ENCODE results near the gene TBC1D24. TPM values are rescaled to one million over a fixed set of nuclear protein-coding genes. Genes with fewer than 3 reads are reported as not detected.

TBC1D24 gene
- 31.3 TPM for total RNA-seq

DNA sequence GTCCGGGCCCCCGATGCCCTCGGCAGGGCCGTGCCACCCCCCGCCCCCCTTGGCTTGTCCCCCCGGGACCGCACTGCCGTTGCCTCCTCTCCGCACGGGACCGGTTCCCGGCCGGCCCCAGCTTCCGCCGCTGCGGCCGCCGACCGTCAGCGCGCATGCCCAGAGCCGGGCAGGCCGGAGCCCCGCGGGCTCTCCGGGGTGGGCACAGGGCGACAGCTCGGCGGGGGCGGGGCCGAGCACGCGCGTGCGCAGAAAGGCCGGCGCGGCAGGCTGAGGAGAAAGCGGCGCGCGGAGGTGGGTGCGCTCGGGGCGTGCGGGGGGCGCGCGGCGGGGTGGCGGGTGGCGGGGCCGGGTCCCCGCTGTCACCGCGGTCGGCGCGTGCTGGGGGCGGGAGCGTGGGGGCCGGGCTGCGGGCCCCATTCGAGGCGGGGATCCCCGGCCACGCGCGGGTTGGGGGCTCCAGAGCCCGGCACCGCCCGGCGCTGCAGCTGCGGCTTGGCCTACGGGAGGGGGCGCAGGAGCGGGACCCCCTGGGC is at the start of gene TBC1D24:
Gene TBC1D24, plus strand, starts transcription at position 251 of the 536 bp plus-strand sequence. CDS start 21,022 bp downstream, outside the sequence.

DNA sequence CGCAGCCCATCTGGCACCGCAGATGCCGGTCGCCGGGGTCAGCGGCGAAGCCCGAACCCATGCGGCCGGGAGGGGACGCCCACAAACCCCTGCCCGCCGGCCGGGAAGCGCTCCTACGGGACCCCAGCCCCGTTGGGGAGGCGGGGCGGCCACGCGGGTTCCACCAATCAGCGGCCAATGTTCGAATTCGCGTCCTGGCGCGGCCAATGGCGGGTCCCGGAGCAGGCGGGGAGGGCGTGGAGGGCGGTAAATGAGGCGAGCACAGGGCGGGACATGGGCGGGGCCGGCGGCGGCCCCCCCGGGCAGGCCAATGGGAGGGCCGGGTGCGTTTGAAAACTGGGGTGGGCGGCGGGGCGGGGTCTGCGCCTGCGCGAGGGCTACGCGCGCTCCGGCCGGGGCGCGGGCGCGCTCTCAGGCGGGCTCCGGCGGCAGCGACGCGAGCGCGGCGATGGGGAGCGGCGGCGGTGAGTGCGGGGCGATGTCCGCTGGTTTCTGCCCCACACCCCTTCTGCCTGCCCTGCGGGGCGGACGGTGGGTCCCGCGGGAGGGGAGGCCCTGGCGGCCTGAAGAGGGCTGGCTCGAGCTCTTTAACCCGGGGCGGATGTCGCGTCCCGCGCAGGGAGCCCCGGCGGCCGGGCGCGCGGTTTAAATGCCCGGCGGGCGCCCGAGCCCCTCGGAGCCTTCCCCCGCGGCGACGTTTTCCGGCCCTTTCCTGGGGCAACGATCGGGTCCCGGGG is 45.7 kb upstream of the TBC1D24 start, which contains the start of gene CCNF:
Gene CCNF, plus strand, starts transcription at position 414 of the 737 bp plus-strand sequence. Its CDS starts 35 bp downstream, at position 449.

DNA sequence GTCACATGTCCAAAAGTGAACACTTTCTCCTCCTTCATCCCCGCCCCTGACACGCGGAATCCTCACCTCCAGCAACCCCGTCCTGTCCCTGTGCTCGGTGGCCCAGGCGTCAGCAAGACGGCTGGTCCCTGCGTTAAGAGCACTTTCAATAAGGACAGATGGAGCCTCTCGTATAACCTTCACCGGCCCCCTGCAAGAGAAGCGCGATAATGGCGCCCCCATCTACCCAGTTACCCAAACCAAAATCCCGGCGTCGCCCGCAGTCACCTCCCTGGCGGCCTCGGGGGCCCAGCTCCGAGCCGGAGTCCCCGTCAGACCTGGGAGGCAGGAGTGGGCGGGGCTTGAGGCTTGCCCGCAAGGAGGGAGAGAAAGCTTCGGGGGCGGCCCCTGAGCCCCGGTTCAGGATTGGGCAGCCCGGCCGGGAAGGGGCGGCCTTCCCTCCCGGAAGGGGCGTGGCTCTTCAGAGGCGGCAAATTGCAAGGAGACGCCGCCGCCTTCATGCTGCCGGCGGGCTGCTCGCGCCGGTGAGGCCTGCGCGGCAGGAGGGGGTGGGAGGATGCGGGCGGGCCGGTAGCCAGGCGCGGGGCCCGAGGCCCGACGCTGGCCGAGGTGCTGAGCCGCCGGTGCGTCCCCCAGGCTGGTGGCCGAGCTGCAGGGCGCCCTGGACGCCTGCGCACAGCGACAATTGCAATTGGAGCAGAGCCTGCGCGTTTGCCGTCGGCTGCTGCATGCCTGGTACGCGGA is 15.1 kb upstream of the TBC1D24 start, which contains the start of gene TEDC2:
Gene TEDC2, plus strand, starts transcription at position 463 of the 744 bp plus-strand sequence. Its CDS starts 36 bp downstream, at position 499.

DNA sequence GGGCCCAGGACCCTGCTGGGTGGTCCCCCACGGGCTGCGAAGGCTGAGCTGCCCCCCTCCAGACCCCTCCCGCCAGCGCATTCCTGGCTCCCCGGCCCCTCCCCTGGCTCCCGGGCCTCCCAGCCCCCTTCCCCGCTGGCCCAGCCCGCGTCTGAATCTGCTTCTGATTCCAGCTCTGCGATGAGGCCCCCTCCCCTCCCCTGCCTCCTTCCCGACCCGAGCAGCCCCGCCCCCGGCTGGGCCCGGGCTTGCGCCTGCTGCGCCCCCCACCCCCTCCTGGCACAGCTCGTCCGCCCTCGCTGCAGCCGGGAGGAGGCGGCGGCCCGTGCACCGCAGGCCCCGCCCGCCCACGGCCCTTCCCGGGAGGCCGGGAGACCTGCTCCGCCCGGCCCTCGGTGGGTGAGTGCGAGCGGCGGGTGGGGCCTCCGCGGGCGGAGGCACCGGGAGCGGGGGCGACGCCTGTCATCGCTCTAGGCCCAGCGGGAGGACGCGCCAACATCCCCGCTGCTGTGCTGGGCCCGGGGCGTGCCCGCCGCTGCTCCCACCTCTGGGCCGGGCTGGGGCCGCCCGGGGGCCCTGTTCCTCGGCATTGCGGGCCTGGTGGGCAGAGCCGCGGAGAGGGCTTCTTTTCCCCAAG is 3.8 kb upstream of the TBC1D24 start, which contains the start of gene NTN3:
Gene NTN3, plus strand, starts transcription at position 282 of the 637 bp plus-strand sequence. CDS start 405 bp downstream, outside the sequence.

DNA sequence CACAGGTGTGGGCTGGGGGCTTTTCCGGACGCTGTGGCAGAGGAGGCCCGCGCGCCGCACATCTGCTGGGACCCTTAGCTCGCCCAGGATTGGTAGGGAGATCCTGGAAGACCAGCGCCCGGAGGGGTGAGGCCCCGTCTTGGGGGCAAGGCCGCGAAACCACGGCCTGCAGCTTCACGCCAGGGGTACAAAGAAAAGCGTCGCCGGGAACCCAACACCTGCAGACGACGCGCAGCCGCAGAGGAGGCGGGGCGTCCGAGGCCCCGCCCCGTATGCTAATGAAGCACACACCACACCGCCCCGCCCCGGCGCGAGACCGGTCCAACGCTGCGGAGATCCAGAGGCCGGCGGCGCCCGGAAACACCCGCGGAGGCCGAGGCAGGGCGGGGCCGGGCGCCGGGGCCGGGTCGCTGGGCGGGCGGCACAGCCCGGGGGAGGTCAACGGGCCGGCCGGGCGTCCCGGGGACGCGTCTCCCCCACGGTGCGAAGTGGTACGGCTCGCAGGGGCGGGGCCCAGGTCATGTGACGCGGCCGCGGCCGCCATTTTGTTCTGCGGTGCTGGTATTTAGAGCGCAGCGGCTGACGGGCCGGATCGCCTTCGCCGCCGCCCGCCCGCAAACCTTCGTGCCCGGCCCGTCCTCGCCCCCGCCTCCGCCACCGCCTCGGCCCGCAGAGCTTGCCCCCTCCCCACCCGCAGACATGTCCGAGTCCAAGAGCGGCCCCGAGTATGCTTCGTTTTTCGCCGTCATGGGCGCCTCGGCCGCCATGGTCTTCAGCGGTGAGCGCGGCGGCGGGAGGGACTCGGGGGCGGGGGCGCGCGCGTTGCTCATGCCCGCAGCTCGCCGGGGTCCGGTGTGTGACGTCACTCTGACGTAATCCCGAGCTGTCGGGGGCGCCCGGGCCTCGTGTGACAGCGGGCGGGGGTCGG is 38.7 kb downstream of the TBC1D24 start, which contains the start of gene ATP6V0C:
Gene ATP6V0C, plus strand, starts transcription at position 548 of the 928 bp plus-strand sequence. Its CDS starts 152 bp downstream, at position 700.

DNA sequence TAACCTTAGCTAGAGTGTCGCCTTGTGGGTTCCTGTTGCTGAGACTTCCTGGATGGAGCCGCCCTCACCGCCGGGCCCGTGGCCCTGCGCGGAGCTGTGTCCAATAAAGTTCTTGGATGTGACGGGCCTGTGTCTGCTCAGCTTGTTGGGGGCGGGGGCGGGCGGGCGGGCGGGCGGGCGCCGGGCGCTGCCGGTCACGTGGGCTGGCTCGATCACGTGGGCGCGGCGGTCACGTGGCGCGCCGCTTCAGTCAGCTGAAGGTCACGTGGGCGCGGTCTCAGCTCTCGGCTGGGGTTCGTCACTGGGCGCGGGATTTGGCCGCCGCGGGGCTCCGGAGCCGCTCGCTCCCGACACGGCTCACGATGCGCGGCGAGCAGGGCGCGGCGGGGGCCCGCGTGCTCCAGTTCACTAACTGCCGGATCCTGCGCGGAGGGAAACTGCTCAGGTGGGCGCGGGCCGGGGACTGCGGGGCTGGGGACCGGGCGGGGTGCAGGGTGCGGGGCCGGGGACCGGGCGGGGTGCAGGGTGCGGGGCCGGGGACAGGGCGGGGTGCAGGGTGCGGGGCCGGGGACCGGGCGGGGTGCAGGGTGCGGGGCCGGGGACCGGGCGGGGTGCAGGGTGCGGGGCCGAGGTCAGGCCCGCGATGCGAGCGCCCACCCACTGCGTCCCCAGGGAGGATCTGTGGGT is 45.3 kb downstream of the TBC1D24 start, which contains the start of gene AMDHD2:
Gene AMDHD2, plus strand, starts transcription at position 275 of the 687 bp plus-strand sequence. Its CDS starts 88 bp downstream, at position 363.

DNA sequence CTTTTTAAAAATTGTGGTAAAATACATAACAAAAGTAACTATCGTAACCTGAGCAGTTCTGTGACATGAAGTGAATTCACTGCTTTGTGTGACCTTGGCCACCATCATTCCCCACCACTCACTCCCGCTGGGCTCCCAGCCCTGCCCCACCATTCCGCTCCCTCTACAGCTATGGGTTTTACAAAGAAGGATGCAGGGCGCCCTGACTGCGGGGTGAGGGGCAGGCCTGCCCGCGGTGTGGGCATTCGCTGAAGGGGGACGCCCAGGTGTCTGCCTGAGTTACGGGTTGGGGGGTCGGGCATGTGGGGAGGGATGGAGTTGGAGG is 56.4 kb downstream of the TBC1D24 start, which contains the start of gene CEMP1:
Gene CEMP1, minus strand, starts transcription at position 38 of the 325 bp plus-strand sequence. CDS start 335 bp downstream, outside the sequence.

DNA sequence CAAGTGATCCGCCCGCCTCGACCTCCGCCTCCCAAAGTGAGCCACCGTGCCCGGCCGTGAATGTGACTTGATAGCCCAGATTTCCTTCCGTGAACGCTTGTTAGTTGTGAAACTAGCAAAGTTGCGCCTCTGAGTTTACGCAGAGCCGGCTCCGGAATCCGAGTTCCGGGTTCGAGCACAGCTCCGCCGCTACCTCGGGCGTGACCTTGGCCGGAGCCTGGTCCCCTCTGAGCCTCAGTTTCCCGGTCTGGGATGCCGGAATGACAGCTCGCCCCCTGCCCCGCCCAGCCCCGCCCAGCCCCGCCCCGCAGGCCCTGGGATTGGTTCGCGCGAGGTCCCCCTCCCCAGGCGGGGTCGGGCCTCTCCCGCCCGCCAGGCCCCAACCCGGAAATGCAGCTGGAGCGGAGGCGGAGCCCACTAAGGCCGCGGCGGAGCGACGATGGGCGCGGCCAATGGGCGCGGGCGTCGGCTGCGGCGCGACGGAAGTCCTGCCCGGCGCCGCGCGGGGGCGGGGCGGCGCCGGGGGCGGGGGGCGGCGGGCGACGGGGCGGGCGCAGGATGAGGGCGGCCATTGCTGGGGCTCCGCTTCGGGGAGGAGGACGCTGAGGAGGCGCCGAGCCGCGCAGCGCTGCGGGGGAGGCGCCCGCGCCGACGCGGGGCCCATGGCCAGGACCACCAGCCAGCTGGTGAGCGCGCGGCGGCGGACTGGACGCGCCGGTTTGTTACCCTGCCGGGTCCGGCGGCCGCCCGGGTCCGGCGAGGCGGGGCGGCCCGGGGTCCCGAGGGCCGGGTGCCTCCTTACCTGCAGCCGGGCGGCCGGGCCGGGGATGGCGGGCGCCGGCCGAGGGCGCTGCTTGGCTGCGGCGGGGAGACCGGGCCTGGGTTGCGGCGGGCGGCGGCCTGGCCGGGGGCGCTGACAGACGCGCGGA is 62.8 kb downstream of the TBC1D24 start, which contains the start of gene PDPK1:
Gene PDPK1, plus strand, starts transcription at position 571 of the 929 bp plus-strand sequence. Its CDS starts 92 bp downstream, at position 663.

Small RNA genes lying within 50 kb of the gene (small RNA-seq; reads per million reads assigned to genes)
- gene AC093525.1 (ENCODE audit: low replicate concordance) (not detected), gene MIR3178 (ENCODE audit: low replicate concordance) (not detected), gene MIR6768 (ENCODE audit: low replicate concordance) (not detected)

Other genes starting within 250 kb of the TBC1D24 start
- 7.5 TPM for gene DNASE1L2, start 238.7 kb upstream of the TBC1D24 start, total RNA-seq
- gene ECI1, start 223.5 kb upstream of the TBC1D24 start, total RNA-seq, result 16.3 TPM
- gene RNPS1, start 207.0 kb upstream of the TBC1D24 start, total RNA-seq, result 129 TPM
- 57.3 TPM for gene ABCA3, start 134.4 kb upstream of the TBC1D24 start, total RNA-seq
- gene CCNF, start 45.7 kb upstream of the TBC1D24 start, total RNA-seq, result 13.5 TPM
- gene TEDC2, start 15.0 kb upstream of the TBC1D24 start, total RNA-seq, result 12.2 TPM
- gene NTN3, start 3.8 kb upstream of the TBC1D24 start, total RNA-seq, result 6.6 TPM
- 23.8 TPM for gene ATP6V0C, start 38.8 kb downstream of the TBC1D24 start, total RNA-seq
- 30.4 TPM for gene AMDHD2, start 45.2 kb downstream of the TBC1D24 start, total RNA-seq
- gene CEMP1, start 56.3 kb downstream of the TBC1D24 start, total RNA-seq, result not detected
- 34.1 TPM for gene PDPK1, start 62.9 kb downstream of the TBC1D24 start, total RNA-seq
- gene KCTD5, start 207.4 kb downstream of the TBC1D24 start, total RNA-seq, result 27.9 TPM
- gene PRSS27, start 245.1 kb downstream of the TBC1D24 start, total RNA-seq, result 6.3 TPM